H1 (cell line): ENCODE results near the gene SLC13A5. TPM values are rescaled to one million over a fixed set of nuclear protein-coding genes. Genes with fewer than 3 reads are reported as not detected.

Experiments used
- CTCF ChIA-PET: fragments of 300-600 bp; sonication (Branson Sonifier 250); formaldehyde crosslinking; loops from one replicate; lab custom pipeline; 2021; ENCODE audit not compliant: partially characterized antibody; lab: Charles Lee
- POLR2A ChIA-PET: fragments of 300-600 bp; sonication (Branson Sonifier 250); formaldehyde crosslinking; loops from one replicate; lab custom pipeline; 2021; ENCODE audit warnings: inconsistent platforms; ENCODE audit not compliant: partially characterized antibody; lab: Charles Lee
- DNase-seq, 2 experiments: peaks; one replicate each; pipeline versions ENCODE4 v3.0.0 to v3.0.0-alpha.2; 2010 to 2022; ENCODE audit warnings: low spot score in 2 of 2, low read depth in 1 of 2, mixed read lengths in 1 of 2
- FAIRE-seq: peaks from 2 replicates; lab custom pipeline; 2011; peaks lifted over from hg19 to GRCh38; lab: Jason Lieb, UNC
- H2AFZ ChIP-seq: 2 replicates; pipeline ENCODE4 v1.8.1; 2012; ENCODE audit warnings: low read length, inconsistent platforms
- H2AK5ac ChIP-seq: 2 replicates; pipeline ENCODE4 v1.6.1; 2013; ENCODE audit warnings: low read depth, low read length
- H2BK120ac ChIP-seq: replicated peaks from 2 replicates; pipeline ENCODE3; 2013; ENCODE audit warnings: low read depth, low read length, inconsistent platforms
- H2BK12ac ChIP-seq: 2 replicates; pipeline ENCODE4 v1.6.1; 2013; ENCODE audit warnings: low read depth, low read length
- H2BK15ac ChIP-seq: 2 replicates; pipeline ENCODE4 v1.6.1; 2013; ENCODE audit warnings: low read length
- H2BK20ac ChIP-seq: 2 replicates; pipeline ENCODE4 v1.6.1; 2013; ENCODE audit warnings: low read length
- H2BK5ac ChIP-seq: 2 replicates; pipeline ENCODE4 v1.6.1; 2013; ENCODE audit warnings: low read depth, low read length
- H3K14ac ChIP-seq: 2 replicates; pipeline ENCODE4 v1.6.1; 2013; ENCODE audit warnings: inconsistent platforms; ENCODE audit not compliant: insufficient read length
- H3K18ac ChIP-seq: 2 replicates; pipeline ENCODE4 v1.6.1; 2013; ENCODE audit warnings: low read length; ENCODE audit errors: extremely low read depth
- H3K23ac ChIP-seq: 2 replicates; pipeline ENCODE4 v1.6.1; 2013; ENCODE audit warnings: inconsistent platforms; ENCODE audit not compliant: insufficient read length
- H3K23me2 ChIP-seq: 2 replicates; pipeline ENCODE4 v1.6.1; 2013; ENCODE audit warnings: low read depth, low read length
- H3K27ac ChIP-seq: 2 replicates; pipeline ENCODE4 v1.6.1; 2011; ENCODE audit warnings: low read depth, low read length, inconsistent platforms
- H3K27me3 ChIP-seq, 4 experiments: replicated peaks in 1 of 4; 1 replicate in 1 of 4; 2 replicates in 3 of 4; pipeline versions ENCODE4 v1.6.1 to v1.8.1; 2011 to 2013; ENCODE audit warnings: low read length in 3 of 4, mild to moderate bottlenecking in 3 of 4, inconsistent platforms in 2 of 4, mixed read lengths in 2 of 4, moderate library complexity in 1 of 4; ENCODE audit not compliant: control insufficient read depth in 3 of 4, insufficient read depth in 3 of 4; ENCODE audit errors: extremely low read depth in 1 of 4
- H3K36me3 ChIP-seq, 4 experiments: 2 replicates each; pipeline versions ENCODE4 v1.6.1 to v1.8.1; 2011 to 2013; ENCODE audit warnings: mild to moderate bottlenecking in 4 of 4, low read length in 3 of 4, moderate library complexity in 2 of 4, control low read depth in 1 of 4, inconsistent platforms in 1 of 4; ENCODE audit not compliant: insufficient read depth in 4 of 4, control insufficient read depth in 2 of 4
- H3K4ac ChIP-seq: replicated peaks from 2 replicates; pipeline ENCODE3; 2013; ENCODE audit warnings: low read length, low read depth, mixed read lengths, inconsistent platforms; ENCODE audit not compliant: insufficient read length
- H3K4me1 ChIP-seq, 4 experiments: replicated peaks in 1 of 4; 1 replicate in 1 of 4; 2 replicates in 3 of 4; pipeline versions ENCODE4 v1.6.1 to v1.8.1; 2011 to 2013; ENCODE audit warnings: low read length in 3 of 4, inconsistent platforms in 2 of 4, mixed read lengths in 1 of 4; ENCODE audit not compliant: insufficient read depth in 4 of 4, control insufficient read depth in 3 of 4
- H3K4me2 ChIP-seq, 2 experiments: 2 replicates each; pipeline versions ENCODE4 v1.6.1 to v1.8.1; 2011 to 2013; ENCODE audit warnings: low read depth in 2 of 2, low read length in 2 of 2, control low read depth in 1 of 2, inconsistent platforms in 1 of 2, mild to moderate bottlenecking in 1 of 2; ENCODE audit not compliant: insufficient read depth in 1 of 2
- H3K4me3 ChIP-seq, 4 experiments: fragments of 200-600, 300-600 bp in 1 of 4; sonication (generic), shearing (Covaris generic), sonication (Bioruptor Twin) in 1 of 4; 2 replicates each; pipeline versions ENCODE4 v1.5.1 to v1.8.1; 2011 to 2016; ENCODE audit warnings: low read length in 4 of 4, low read depth in 3 of 4, control low read depth in 2 of 4, inconsistent platforms in 2 of 4, mild to moderate bottlenecking in 2 of 4, mixed read lengths in 1 of 4, moderate library complexity in 1 of 4; ENCODE audit not compliant: insufficient read depth in 2 of 4; ENCODE audit errors: extremely low read depth in 1 of 4
- H3K56ac ChIP-seq: replicated peaks from 2 replicates; pipeline ENCODE3; 2013; ENCODE audit warnings: low read depth, mild to moderate bottlenecking, mixed read lengths, low read length, inconsistent platforms; ENCODE audit not compliant: insufficient read length
- H3K79me1 ChIP-seq: 2 replicates; pipeline ENCODE4 v1.6.1; 2013; ENCODE audit warnings: low read depth, low read length, control low read depth
- H3K79me2 ChIP-seq, 2 experiments: 2 replicates each; pipeline versions ENCODE4 v1.6.1 to v1.8.1; 2012 to 2013; ENCODE audit warnings: low read length in 2 of 2, mild to moderate bottlenecking in 2 of 2, inconsistent platforms in 1 of 2; ENCODE audit not compliant: insufficient read depth in 2 of 2, control insufficient read depth in 1 of 2
- H3K9ac ChIP-seq, 4 experiments: replicated peaks in 1 of 4; 1 replicate in 1 of 4; 2 replicates in 3 of 4; pipeline versions ENCODE4 v1.6.1 to v1.8.1; 2011 to 2013; ENCODE audit warnings: low read depth in 3 of 4, low read length in 3 of 4, control low read depth in 2 of 4, mild to moderate bottlenecking in 2 of 4, moderate library complexity in 2 of 4, inconsistent platforms in 1 of 4; ENCODE audit errors: extremely low read depth in 1 of 4
- H3K9me3 ChIP-seq, 2 experiments: 2 replicates each; pipeline versions ENCODE4 v1.6.1 to v1.8.1; 2012 to 2013; ENCODE audit warnings: mild to moderate bottlenecking in 2 of 2, moderate library complexity in 2 of 2, control low read depth in 1 of 2, inconsistent platforms in 1 of 2, low read depth in 1 of 2, low read length in 1 of 2, mixed read lengths in 1 of 2; ENCODE audit not compliant: insufficient read depth in 2 of 2
- H4K20me1 ChIP-seq, 2 experiments: replicated peaks in 1 of 2; 2 replicates each; pipeline versions ENCODE3 to v1.8.1; 2011 to 2013; ENCODE audit warnings: inconsistent platforms in 2 of 2, low read length in 2 of 2, mild to moderate bottlenecking in 1 of 2; ENCODE audit not compliant: insufficient read depth in 2 of 2, control insufficient read depth in 1 of 2
- H4K5ac ChIP-seq: 2 replicates; pipeline ENCODE4 v1.6.1; 2013; ENCODE audit warnings: low read length, low read depth, mixed read lengths, inconsistent platforms; ENCODE audit not compliant: insufficient read length
- H4K8ac ChIP-seq: 2 replicates; pipeline ENCODE4 v1.8.0; 2013; ENCODE audit warnings: mild to moderate bottlenecking, moderate library complexity, low read length, inconsistent platforms; ENCODE audit not compliant: insufficient read depth; ENCODE audit errors: extremely low read depth
- H4K91ac ChIP-seq: replicated peaks from 2 replicates; pipeline ENCODE3; 2013; ENCODE audit warnings: low read length, mixed read lengths, inconsistent platforms; ENCODE audit not compliant: insufficient read length
- BRCA1 ChIP-seq: IDR thresholded peaks from 2 replicates; pipeline ENCODE4 v1.6.1; 2012; ENCODE audit warnings: low read depth, low read length, improper control_type of control experiment
- CEBPB ChIP-seq: IDR thresholded peaks from 2 replicates; pipeline ENCODE4 v1.6.1; 2012; ENCODE audit warnings: low read depth, low read length
- CREB1 ChIP-seq: IDR thresholded peaks from 2 replicates; pipeline ENCODE4 v1.6.1; 2012; ENCODE audit warnings: inconsistent platforms
- EP300 ChIP-seq, 2 experiments: IDR thresholded peaks; 1 replicate in 1 of 2; 2 replicates in 1 of 2; pipeline ENCODE4 v1.6.1; 2011 to 2012; ENCODE audit warnings: low read depth in 2 of 2, low read length in 2 of 2, mild to moderate bottlenecking in 2 of 2, borderline replicate concordance in 1 of 2, inconsistent platforms in 1 of 2, moderate library complexity in 1 of 2
- GABPA ChIP-seq: IDR thresholded peaks from 2 replicates; pipeline ENCODE4 v1.6.1; 2011; ENCODE audit warnings: mild to moderate bottlenecking, low read length, moderate library complexity, borderline replicate concordance; ENCODE audit not compliant: insufficient read depth
- NANOG ChIP-seq: IDR thresholded peaks from 2 replicates; pipeline ENCODE4 v1.6.1; 2011; ENCODE audit warnings: low read length, low read depth, mild to moderate bottlenecking, inconsistent platforms; ENCODE audit not compliant: insufficient read depth, poor library complexity, severe bottlenecking
- NRF1 ChIP-seq: IDR thresholded peaks from 2 replicates; pipeline ENCODE4 v1.6.1; 2011; ENCODE audit warnings: mild to moderate bottlenecking, low read depth, low read length, improper control_type of control experiment
- PHF8 ChIP-seq: fragments of 200-600 bp; sonication (generic); conservative IDR thresholded peaks from 2 replicates; pipeline ENCODE4 v1.7.1; 2012; ENCODE audit warnings: low read depth, mild to moderate bottlenecking, inconsistent platforms, low read length, moderate library complexity
- POLR2AphosphoS5 ChIP-seq: IDR thresholded peaks from 2 replicates; pipeline ENCODE4 v1.6.1; 2011; ENCODE audit warnings: low read depth, low read length
- SIN3A ChIP-seq, 2 experiments: IDR thresholded peaks in 1 of 2; conservative IDR thresholded peaks in 1 of 2; 2 replicates each; pipeline ENCODE4 v1.6.1; 2011 to 2012; ENCODE audit warnings: low read length in 2 of 2, improper control_type of control experiment in 1 of 2, low read depth in 1 of 2, mild to moderate bottlenecking in 1 of 2
- SP1 ChIP-seq: IDR thresholded peaks from 2 replicates; pipeline ENCODE4 v1.6.1; 2011; ENCODE audit warnings: low read depth, low read length
- ZNF274 ChIP-seq: IDR thresholded peaks from 2 replicates; pipeline ENCODE4 v1.7.0; 2012; ENCODE audit warnings: low read length, borderline replicate concordance; ENCODE audit errors: extremely low read depth
- polyA plus RNA-seq, 7 experiments: library from polyadenylated mRNA; depleted of rRNA in 3 of 7; stranded (reverse) in 5 of 7; unstranded in 2 of 7; fragments of >200 nt in 5 of 7; fragments of 200-250 nt in 2 of 7; gene quantifications; 1 replicate in 5 of 7; 2 replicates in 1 of 7; 4 replicates in 1 of 7; pipeline versions ENCODE4 v1.2.1 to v1.2.3, GENCODE V29; 2011 to 2013; ENCODE audit warnings: missing spikeins in 2 of 7, mixed read lengths in 2 of 7
- total RNA-seq: library from RNA; stranded (reverse); fragmentation: NEBNext Ultra II Directional; extraction: Animal tissue kit (Norgen Biotek cat#: 25700); gene quantifications from 2 replicates; pipeline ENCODE4 v1.2.1, GENCODE V29; 2021

SLC13A5 gene
- total and polyA plus RNA-seq, 2 of the 8 experiments (the other 6 are each of a cell fraction or from before 2014, with no cell fraction given) = 2.1 to 2.6 TPM

- H3K56ac ChIP-seq = no peak overlapping the region
- CTCF ChIA-PET = interaction anchor here (0.7 to 1.2 kb wide), 2 partner anchors 161 to 256 kb away, joined by 3 to 4 read pairs; no protein-coding TSS in a partner anchor
Observed at GRCh38 chr17:6748617-6749016, 35.4 kb upstream of the SLC13A5 start.

More at GRCh38 chr17:6748617-6749016, 35.4 kb upstream of the SLC13A5 start:
- H3K9ac ChIP-seq = no peak overlapping the region
- H4K5ac ChIP-seq = no peak overlapping the region
- H2AK5ac ChIP-seq = no peak overlapping the region
- POLR2A ChIA-PET = no interaction called here
- no peak overlapping the region for H2BK15ac ChIP-seq
- FAIRE-seq (no peak), DNase-seq (no peak)
- peaks cover 0 to 6% (median 3%) of the 10 kb centered on the region in 4 experiments; a peak in 3 of 7 replicates for H3K4me1 ChIP-seq
- H3K36me3 ChIP-seq = no peaks in the 10 kb centered on the region
- no peak overlapping the region for H2BK120ac ChIP-seq
- H3K27ac ChIP-seq = no peak overlapping the region
- no peak overlapping the region for H3K14ac ChIP-seq
- no peak overlapping the region for H3K4ac ChIP-seq
- H3K23ac ChIP-seq = no peak overlapping the region
- TF ChIP-seq SIN3A (conservative IDR thresholded peaks at IDR 0.05 in 1 of 2, IDR thresholded peaks at IDR 0.05 in 1 of 2; ENCODE audit: low read depth in 1 of 2, low read length in 2 of 2) (no peak), ZNF274 (no peak), BRCA1 (no peak), POLR2AphosphoS5 (no peak), NRF1 (no peak), SP1 (no peak), CREB1 (no peak), CEBPB (no peak), NANOG (no peak), EP300 (IDR thresholded peaks at IDR 0.05; ENCODE audit: borderline replicate concordance in 1 of 2, low read depth in 2 of 2, low read length in 2 of 2) (no peak), GABPA (no peak), PHF8 (no peak)
- H2BK5ac ChIP-seq = no peak overlapping the region
- H3K79me2 ChIP-seq = no peaks in the 10 kb centered on the region
- H3K9me3 ChIP-seq = no peaks in the 10 kb centered on the region; a peak in 1 of 4 replicates
- no peak overlapping the region for H4K8ac ChIP-seq
- no peak overlapping the region for H2AFZ ChIP-seq
- H3K23me2 ChIP-seq = peaks cover 1% of the 10 kb centered on the region; the same call in 1 of the 2 replicates
- no peak overlapping the region for H3K4me3 ChIP-seq
- H3K27me3 ChIP-seq = no peaks in the 10 kb centered on the region; a peak in 1 of 7 replicates
- H3K18ac ChIP-seq = no peak overlapping the region
- H2BK12ac ChIP-seq = no peak overlapping the region
- no peak overlapping the region for H3K4me2 ChIP-seq
- H3K79me1 ChIP-seq = no peaks in the 10 kb centered on the region
- H4K91ac ChIP-seq = no peak overlapping the region
- no peak overlapping the region for H2BK20ac ChIP-seq
- no peaks in the 10 kb centered on the region for H4K20me1 ChIP-seq
